GM21447 (cell line): ENCODE data around the gene B4GALT2.
A peak's percentile ranks its signal among the peaks of the same experiment; 100 is the strongest.

ENCODE experiments used
- ATAC-seq: cut with Tn5 transposase; IDR thresholded peaks from one replicate; pipeline ENCODE4 v1.9.1; 2021; ENCODE audit not compliant: unreplicated experiment

B4GALT2 gene

GRCh38 chr1:43969416-43969745, 9.6 kb upstream of the B4GALT2 start:
- no peak for ATAC-seq

DNA sequence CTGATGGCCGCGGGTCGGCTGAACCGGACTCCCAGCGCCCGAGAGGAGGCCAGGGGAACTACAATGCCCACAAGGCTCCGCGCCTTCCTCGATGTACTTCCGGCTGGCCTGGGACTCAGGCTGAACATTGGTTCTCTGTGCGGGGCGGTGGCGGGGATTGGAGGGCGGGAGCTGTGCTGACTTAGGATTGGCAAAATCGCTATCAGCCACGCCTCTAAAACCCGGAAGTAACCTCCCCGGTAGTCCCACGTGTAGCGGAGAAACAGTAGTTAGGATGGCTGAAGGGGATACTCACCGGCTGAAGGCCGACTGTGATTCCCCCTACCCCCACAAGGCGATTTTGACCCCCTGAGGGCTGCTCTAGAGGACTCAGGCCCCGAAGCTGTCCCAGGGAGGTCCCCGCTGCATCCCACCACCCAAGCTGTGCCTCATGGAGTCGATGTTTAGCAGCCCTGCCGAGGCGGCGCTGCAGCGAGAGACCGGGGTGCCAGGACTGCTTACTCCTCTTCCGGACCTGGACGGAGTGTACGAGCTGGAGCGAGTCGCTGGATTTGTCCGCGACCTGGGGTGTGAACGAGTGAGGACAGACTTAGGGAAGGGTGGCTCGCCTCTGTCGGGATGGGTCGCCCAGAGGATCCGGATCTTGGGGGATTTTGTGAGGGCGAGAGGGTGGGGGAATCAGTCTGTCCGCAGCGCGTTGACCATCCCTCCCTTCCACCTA, 9.1 kb upstream of the B4GALT2 start, which contains the start of gene DPH2:
Gene DPH2 (plus strand): TSS at position 265 of the 721 bp plus-strand sequence. CDS start 166 bp downstream, at position 431.
- ATAC-seq: peak; percentile 81

- ATAC-seq: no peak
Observed at GRCh38 chr1:43970502-43970901, 8.5 kb upstream of the B4GALT2 start.

- no peak for ATAC-seq
Observed at GRCh38 chr1:43970911-43971310, 8.1 kb upstream of the B4GALT2 start.

DNA sequence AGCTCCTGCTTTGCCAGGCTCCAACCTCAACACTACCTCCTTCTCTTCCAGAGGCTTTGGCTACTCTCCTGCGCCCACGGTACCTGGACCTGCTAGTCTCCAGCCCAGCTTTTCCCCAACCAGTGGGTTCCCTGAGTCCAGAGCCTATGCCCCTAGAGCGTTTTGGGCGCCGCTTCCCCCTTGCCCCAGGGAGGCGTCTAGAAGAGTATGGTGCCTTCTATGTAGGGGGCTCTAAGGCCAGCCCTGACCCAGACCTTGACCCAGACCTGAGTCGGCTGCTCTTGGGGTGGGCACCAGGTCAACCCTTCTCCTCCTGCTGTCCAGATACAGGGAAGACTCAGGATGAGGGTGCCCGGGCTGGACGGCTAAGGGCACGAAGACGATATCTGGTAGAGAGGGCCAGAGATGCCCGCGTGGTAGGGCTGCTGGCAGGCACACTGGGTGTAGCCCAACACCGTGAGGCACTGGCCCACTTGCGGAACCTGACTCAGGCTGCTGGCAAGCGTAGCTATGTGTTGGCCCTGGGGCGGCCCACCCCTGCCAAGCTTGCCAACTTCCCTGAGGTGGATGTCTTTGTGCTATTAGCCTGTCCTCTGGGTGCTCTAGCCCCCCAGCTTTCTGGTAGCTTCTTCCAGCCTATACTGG, 7.6 kb upstream of the B4GALT2 start:
- ATAC-seq: no peak

- ATAC-seq: no peak
Observed at GRCh38 chr1:43973981-43974442, 5.0 kb upstream of the B4GALT2 start.

GRCh38 chr1:43974443-43975248, 4.4 kb upstream of the B4GALT2 start, which contains the start of gene ATP6V0B:
TSS of gene ATP6V0B (plus strand) at chr1:43974960. CDS start at chr1:43975041, 81 bp downstream.
- ATAC-seq: peak; percentile 64

DNA sequence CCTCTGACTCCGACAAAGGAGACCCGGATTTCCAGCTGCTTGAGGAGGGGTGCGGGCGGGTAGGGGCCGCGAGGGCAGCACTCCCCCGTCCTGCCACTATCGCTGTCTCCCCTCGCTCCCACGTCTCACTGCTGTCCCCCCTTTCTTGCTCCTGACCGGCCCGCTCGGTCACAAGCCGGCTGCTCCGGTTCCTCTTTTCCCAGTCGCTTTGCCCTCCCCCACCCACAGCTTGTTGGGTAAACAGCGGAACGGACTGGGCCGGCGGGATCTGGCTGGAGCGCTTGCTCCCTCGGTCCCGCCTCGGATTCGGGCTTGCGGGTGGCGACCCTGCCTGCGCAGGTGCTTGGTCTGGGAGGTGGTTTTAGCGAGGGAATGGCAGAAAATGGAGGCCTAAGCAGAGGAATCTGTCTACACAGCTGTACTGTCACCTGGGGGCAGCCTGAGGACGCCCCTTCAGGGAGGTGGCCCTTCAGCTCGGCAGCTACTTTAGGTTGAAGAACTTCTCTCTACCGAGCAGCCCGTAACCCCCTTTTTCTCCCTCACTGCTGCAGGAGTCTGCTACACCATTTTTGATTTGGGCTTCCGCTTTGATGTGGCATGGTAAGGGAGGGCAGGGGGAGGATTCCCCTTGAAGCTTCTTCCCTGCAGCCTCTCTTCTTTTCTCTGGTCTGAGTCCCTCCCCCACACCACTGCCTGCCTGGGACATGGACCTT, 3.6 kb upstream of the B4GALT2 start:
- no peak for ATAC-seq

DNA sequence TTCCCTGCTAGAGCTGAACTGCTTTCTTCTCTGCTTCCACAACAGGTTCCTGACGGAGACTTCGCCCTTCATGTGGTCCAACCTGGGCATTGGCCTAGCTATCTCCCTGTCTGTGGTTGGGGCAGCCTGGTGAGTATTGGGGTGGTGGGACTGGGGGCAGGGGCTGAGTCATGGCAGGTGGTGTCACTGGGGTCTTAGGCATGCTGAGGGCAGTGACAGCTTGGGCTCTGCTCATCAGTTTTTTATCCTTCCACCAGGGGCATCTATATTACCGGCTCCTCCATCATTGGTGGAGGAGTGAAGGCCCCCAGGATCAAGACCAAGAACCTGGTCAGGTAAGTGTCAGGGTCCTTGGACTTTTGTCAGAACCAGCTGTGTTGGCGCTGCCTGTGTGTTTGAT, 3.0 kb upstream of the B4GALT2 start:
- ATAC-seq: no peak

DNA sequence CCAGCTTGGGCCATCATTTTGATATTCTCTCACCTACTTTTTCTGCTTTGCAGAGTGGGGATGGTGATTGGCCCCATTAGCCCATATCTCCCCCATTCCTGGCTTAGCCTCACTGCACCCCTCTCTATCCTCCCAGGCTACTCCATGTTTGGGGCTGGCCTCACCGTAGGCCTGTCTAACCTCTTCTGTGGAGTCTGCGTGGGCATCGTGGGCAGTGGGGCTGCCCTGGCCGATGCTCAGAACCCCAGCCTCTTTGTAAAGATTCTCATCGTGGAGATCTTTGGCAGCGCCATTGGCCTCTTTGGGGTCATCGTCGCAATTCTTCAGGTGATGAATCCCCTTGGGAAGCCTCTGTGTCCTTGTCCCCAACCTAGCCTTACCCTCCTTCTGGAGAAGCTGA, 2.1 kb upstream of the B4GALT2 start:
- ATAC-seq: no peak

GRCh38 chr1:43977376-43978263, 1.4 kb upstream of the B4GALT2 start:
- no peak for ATAC-seq

DNA sequence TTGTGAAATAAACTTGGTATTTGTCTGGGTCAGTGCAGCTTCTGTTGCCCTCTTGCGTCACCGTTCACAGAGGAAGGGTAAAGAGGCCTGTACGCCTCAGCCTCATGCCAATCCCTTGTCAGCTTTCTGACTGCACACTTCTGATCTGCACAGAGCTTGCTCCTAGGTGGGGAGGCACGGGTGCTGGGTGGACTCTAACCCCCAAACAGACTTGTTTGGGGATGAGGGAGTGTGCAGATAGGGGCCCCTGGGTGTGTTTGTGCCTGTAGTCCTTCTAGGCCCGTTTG, 803 bp upstream of the B4GALT2 start:
- no peak for ATAC-seq

GRCh38 chr1:43979261-43979527, 184 bp downstream of the B4GALT2 start:
- ATAC-seq: no peak

- ATAC-seq: no peak
Observed at GRCh38 chr1:43979528-43980254, 681 bp downstream of the B4GALT2 start.

- no peak for ATAC-seq
Observed at GRCh38 chr1:43980255-43981134, 1.5 kb downstream of the B4GALT2 start.

GRCh38 chr1:43981135-43981491, 2.1 kb downstream of the B4GALT2 start:
- no peak for ATAC-seq

- no peak for ATAC-seq
Observed at GRCh38 chr1:43981636-43982035, 2.6 kb downstream of the B4GALT2 start.

DNA sequence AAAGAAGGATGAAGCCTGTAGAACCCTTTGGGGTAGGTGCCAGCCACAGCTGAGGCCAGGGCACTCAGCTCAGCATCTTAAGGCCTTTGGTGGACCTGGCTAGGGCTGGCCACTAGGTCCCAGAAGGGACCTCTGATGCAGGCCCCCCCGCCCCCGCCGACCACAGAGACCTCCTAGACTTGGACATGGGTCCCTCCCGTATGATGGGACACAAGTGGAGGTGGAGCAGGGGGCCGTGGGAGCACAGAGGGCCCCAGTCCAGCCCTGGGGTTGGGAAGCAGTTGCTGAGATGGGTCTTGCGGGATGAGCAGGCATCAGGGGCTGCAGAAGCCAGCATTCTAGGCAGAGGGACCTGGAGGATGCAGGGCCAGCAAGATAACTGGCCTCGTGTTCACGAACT, 3.2 kb downstream of the B4GALT2 start:
- ATAC-seq: no peak

DNA sequence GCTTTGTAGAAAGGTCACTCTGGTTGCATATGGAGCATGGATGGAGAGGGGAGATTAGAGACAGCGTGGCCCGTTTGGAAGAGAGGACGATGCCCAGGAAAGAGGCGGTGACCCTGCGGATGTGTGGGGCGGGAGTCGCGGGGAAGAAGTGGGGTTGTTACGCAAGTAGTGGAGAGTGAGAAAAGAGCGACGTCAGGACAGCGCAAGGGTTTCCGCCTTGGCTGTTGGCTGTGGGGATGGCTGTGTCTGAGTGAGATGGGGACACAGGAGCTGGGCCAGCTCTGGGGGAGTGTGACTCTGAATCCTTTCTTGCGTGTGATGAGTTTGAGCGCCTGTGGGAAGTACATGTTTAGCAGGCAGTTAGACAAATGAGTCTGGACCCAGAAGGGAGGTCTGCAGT, 3.8 kb downstream of the B4GALT2 start:
- no peak for ATAC-seq
